HepG2 (cell line): Measurements from ENCODE around the gene CDC42EP1. TPM values are rescaled to one million over a fixed set of nuclear protein-coding genes. Genes with fewer than 3 reads are reported as not detected.

Experiments used
- FOSL1 ChIP-seq: sonication (generic); formaldehyde crosslinking; IDR thresholded peaks from 2 replicates; pipeline ENCODE4 v1.9.0; 2021; ENCODE audit warnings: missing genetic modification reagents, borderline replicate concordance
- GFI1 ChIP-seq: sonication (generic); formaldehyde crosslinking; IDR thresholded peaks from 2 replicates; pipeline ENCODE4 v1.5.0; 2020; ENCODE audit warnings: missing genetic modification reagents, mild to moderate bottlenecking, borderline replicate concordance
- HMG20B ChIP-seq: conservative IDR thresholded peaks from 2 replicates; pipeline ENCODE4 v1.6.1; 2016; ENCODE audit warnings: missing genetic modification reagents, missing compliant biosample characterization
- KDM3A ChIP-seq: IDR thresholded peaks from 2 replicates; pipeline ENCODE4 v1.6.1; 2018; ENCODE audit warnings: low read depth, missing compliant biosample characterization
- MAZ ChIP-seq, 2 experiments: sonication (generic) in 1 of 2; formaldehyde crosslinking in 1 of 2; IDR thresholded peaks; 2 replicates each; pipeline versions ENCODE4 v1.5.0 to v1.6.1; 2012 to 2020; ENCODE audit warnings: low read depth in 2 of 2, mild to moderate bottlenecking in 2 of 2, borderline replicate concordance in 1 of 2, improper control_type of control experiment in 1 of 2, low read length in 1 of 2, missing genetic modification reagents in 1 of 2, moderate library complexity in 1 of 2
- MLLT10 ChIP-seq: sonication (generic); formaldehyde crosslinking; IDR thresholded peaks from 2 replicates; pipeline ENCODE4 v1.4.0; 2020; ENCODE audit warnings: missing genetic modification reagents
- PATZ1 ChIP-seq: sonication (generic); formaldehyde crosslinking; IDR thresholded peaks from 2 replicates; pipeline ENCODE4 v1.4.0; 2020; ENCODE audit warnings: missing genetic modification reagents
- RERE ChIP-seq: IDR thresholded peaks from 2 replicates; pipeline ENCODE4 v1.6.1; 2016; ENCODE audit warnings: low read depth, missing genetic modification reagents, missing compliant biosample characterization
- ZBTB3 ChIP-seq: sonication (generic); formaldehyde crosslinking; IDR thresholded peaks from 2 replicates; pipeline ENCODE4 v1.4.0; 2020; ENCODE audit warnings: low read depth, mild to moderate bottlenecking, moderate library complexity, missing genetic modification reagents, borderline replicate concordance
- ZBTB40 ChIP-seq, 2 experiments: fragments of 450-650 bp in 1 of 2; sonication (generic) in 1 of 2; formaldehyde crosslinking in 1 of 2; IDR thresholded peaks; 2 replicates each; pipeline versions ENCODE4 v1.6.1 to v1.8.0; 2016 to 2022; ENCODE audit warnings: antibody characterized with exemption in 1 of 2, mild to moderate bottlenecking in 1 of 2, missing genetic modification reagents in 1 of 2
- ZNF101 ChIP-seq: sonication (generic); formaldehyde crosslinking; IDR thresholded peaks from 2 replicates; pipeline ENCODE4 v1.4.0; 2020; ENCODE audit warnings: mild to moderate bottlenecking, low read depth, missing genetic modification reagents, borderline replicate concordance
- polyA plus RNA-seq, 8 experiments: library from polyadenylated mRNA; depleted of rRNA in 3 of 8; stranded (reverse) in 7 of 8; unstranded in 1 of 8; fragments of >200 nt; fragmentation: Illumina TruSeq in 4 of 8; extraction: Trizol in 4 of 8; gene quantifications; 2 replicates each; pipeline versions ENCODE4 v1.2.1 to v1.2.3, GENCODE V29; 2011 to 2016; ENCODE audit warnings: low read depth in 4 of 8, missing spikeins in 1 of 8, mixed read lengths in 1 of 8; ENCODE audit not compliant: insufficient read depth in 1 of 8
- total RNA-seq, 5 experiments: library from RNA; depleted of rRNA; stranded (reverse); fragments of >200 nt; fragmentation: Illumina TruSeq; extraction: Trizol; gene quantifications; 2 replicates each; pipeline ENCODE4 v1.2.3, GENCODE V29; 2016; ENCODE audit warnings: low read depth in 1 of 5

CDC42EP1 gene
- total and polyA plus RNA-seq, 2 of the 13 experiments (the other 11 are each of a cell fraction or from before 2014, with no cell fraction given) = 17.1 to 29.5 TPM

GRCh38 chr22:37533995-37534394, 26.3 kb upstream of the CDC42EP1 start (continued):
- TF ChIP-seq FOSL1 (CRISPR knock-in tag) (0 out of 2 replicates have a peak, but pooled peaks have one; percentile 15), MAZ (IDR thresholded peaks at IDR 0.05; ENCODE audit: borderline replicate concordance, low read depth, low read length) (no peak), MAZ (CRISPR knock-in tag; IDR thresholded peaks at IDR 0.05; ENCODE audit: low read depth) (no peak), MLLT10 (CRISPR knock-in tag) (no peak), ZNF101 (no peak), ZBTB40 (IDR thresholded peaks at IDR 0.05) (no peak), ZBTB40 (CRISPR knock-in tag; IDR thresholded peaks at IDR 0.05) (no peak), RERE (CRISPR knock-in tag) (peak; percentile 53; the same call in 1 of the 2 replicates), ZBTB3 (CRISPR knock-in tag) (no peak), KDM3A (CRISPR knock-in tag) (no peak), GFI1 (no peak), PATZ1 (CRISPR knock-in tag) (no peak), HMG20B (CRISPR knock-in tag) (0 out of 2 replicates have a peak, but pooled peaks have one; percentile 33)
